A549 (cell line): Measurements from ENCODE around the gene SIRT2. TPM values are rescaled to one million over a fixed set of nuclear protein-coding genes. Genes with fewer than 3 reads are reported as not detected.

ENCODE experiments used
- ATAC-seq, 2 experiments: fragments of 200-7000 bp in 1 of 2; fragments of >200 bp in 1 of 2; cut with Nextera tagmentation in 1 of 2; cut with Tn5 transposase in 1 of 2; 3 replicates each; pipeline versions ENCODE4 v1.8.0 to v1.9.1; 2018 to 2020; ENCODE audit warnings: mild to moderate bottlenecking in 1 of 2, moderate library complexity in 1 of 2
- CTCF ChIA-PET: fragments of 300-600 bp; sonication (Branson Sonifier 250); formaldehyde crosslinking; extraction: SDS; loops from one replicate; lab custom pipeline; 2021; ENCODE audit warnings: antibody characterized with exemption, inconsistent platforms; lab: Yijun Ruan, JAX
- POLR2A ChIA-PET: fragments of 350-600 bp; formaldehyde crosslinking; extraction: SDS; loops from one replicate; lab custom pipeline; 2021; ENCODE audit warnings: antibody characterized with exemption, inconsistent platforms; lab: Yijun Ruan, JAX
- DNase-seq, 2 experiments: peaks; one replicate each; pipeline versions ENCODE4 v3.0.0 to v3.0.0-alpha.2; 2011 to 2016; ENCODE audit warnings: low read depth in 1 of 2, low spot score in 1 of 2
- FAIRE-seq: peaks from 2 replicates; lab custom pipeline; 2011; peaks lifted over from hg19 to GRCh38; lab: Jason Lieb, UNC
- H3K27ac ChIP-seq, 2 experiments: fragments of >200 bp; sonication (Bioruptor Twin); formaldehyde crosslinking; 3 replicates each; pipeline ENCODE4 v1.5.1; 2016 to 2017
- H3K4me1 ChIP-seq: fragments of >200 bp; sonication (Bioruptor Twin); formaldehyde crosslinking; 3 replicates; pipeline ENCODE4 v1.6.1; 2016
- H3K4me2 ChIP-seq: fragments of >200 bp; sonication (Bioruptor Twin); formaldehyde crosslinking; 3 replicates; pipeline ENCODE4 v1.6.1; 2016
- H3K4me3 ChIP-seq: fragments of >200 bp; sonication (Bioruptor Twin); formaldehyde crosslinking; 3 replicates; pipeline ENCODE4 v1.5.1; 2016
- H3K9me3 ChIP-seq: fragments of >200 bp; sonication (Bioruptor Twin); formaldehyde crosslinking; 3 replicates; pipeline ENCODE4 v1.6.1; 2016
- BCL3 ChIP-seq: fragments of >200 bp; sonication (Bioruptor Twin); formaldehyde crosslinking; IDR thresholded peaks from 3 replicates; pipeline ENCODE4 v1.6.1; 2016
- CBX8 ChIP-seq: fragments of 200-600 bp; sonication (generic); IDR thresholded peaks from 2 replicates; pipeline ENCODE4 v1.6.1; 2016
- CHD2 ChIP-seq: fragments of 150-350 bp; IDR thresholded peaks from 2 replicates; pipeline ENCODE4 v1.6.1; 2014; ENCODE audit warnings: low read length; ENCODE audit not compliant: partially characterized antibody
- EHF ChIP-seq: fragments of 250-450 bp; sonication (Bioruptor Pico); IDR thresholded peaks from 2 replicates; pipeline ENCODE4 v1.5.0; 2020; ENCODE audit warnings: mild to moderate bottlenecking
- EP300 ChIP-seq, 2 experiments: fragments of >200 bp; sonication (Bioruptor Twin); formaldehyde crosslinking; IDR thresholded peaks; 2 replicates in 1 of 2; 3 replicates in 1 of 2; pipeline ENCODE4 v1.6.1; 2016 to 2017
- FOSL2 ChIP-seq, 2 experiments: fragments of 450-650 bp in 1 of 2; fragments of >200 bp in 1 of 2; sonication (Bioruptor Twin) in 1 of 2; formaldehyde crosslinking; IDR thresholded peaks; 2 replicates each; pipeline versions ENCODE4 v1.5.0 to v1.6.1; 2016 to 2020; ENCODE audit warnings: mild to moderate bottlenecking in 1 of 2, moderate library complexity in 1 of 2
- GATA3 ChIP-seq: IDR thresholded peaks from 2 replicates; pipeline ENCODE4 v1.6.1; 2012; ENCODE audit warnings: borderline replicate concordance
- HDAC2 ChIP-seq: fragments of 200-600 bp; sonication (generic); IDR thresholded peaks from 2 replicates; pipeline ENCODE4 v1.6.1; 2016
- HEYL ChIP-seq: fragments of 250-450 bp; sonication (Bioruptor Pico); IDR thresholded peaks from 2 replicates; pipeline ENCODE4 v1.8.0; 2021; ENCODE audit warnings: mild to moderate bottlenecking, moderate library complexity
- HOXA7 ChIP-seq: fragments of 250-450 bp; sonication (Bioruptor Pico); IDR thresholded peaks from 2 replicates; pipeline ENCODE4 v1.5.0; 2020; ENCODE audit warnings: mild to moderate bottlenecking, moderate library complexity
- HOXB5 ChIP-seq: fragments of 250-450 bp; sonication (Bioruptor Pico); IDR thresholded peaks from 2 replicates; pipeline ENCODE4 v1.5.0; 2020; ENCODE audit warnings: mild to moderate bottlenecking, moderate library complexity
- JUN ChIP-seq, 2 experiments: fragments of >200 bp; sonication (Bioruptor Twin); formaldehyde crosslinking; IDR thresholded peaks; 2 replicates in 1 of 2; 3 replicates in 1 of 2; pipeline ENCODE4 v1.6.1; 2016 to 2017
- JUNB ChIP-seq: fragments of >200 bp; sonication (Bioruptor Twin); formaldehyde crosslinking; IDR thresholded peaks from 2 replicates; pipeline ENCODE4 v1.6.1; 2016
- MAFK ChIP-seq: fragments of 450-650 bp; IDR thresholded peaks from 2 replicates; pipeline ENCODE4 v1.6.1; 2014; ENCODE audit not compliant: partially characterized antibody
- MAX ChIP-seq: IDR thresholded peaks from 2 replicates; pipeline ENCODE4 v1.6.1; 2012
- MAZ ChIP-seq: fragments of 150-350 bp; IDR thresholded peaks from 2 replicates; pipeline ENCODE4 v1.6.1; 2014; ENCODE audit warnings: antibody characterized with exemption, low read depth, low read length, borderline replicate concordance
- NPAS2 ChIP-seq: fragments of 250-450 bp; sonication (Bioruptor Pico); IDR thresholded peaks from 2 replicates; pipeline ENCODE4 v1.8.0; 2022; ENCODE audit warnings: mild to moderate bottlenecking, moderate library complexity, borderline replicate concordance
- POLR2AphosphoS2 ChIP-seq: conservative IDR thresholded peaks from 2 replicates; pipeline ENCODE4 v1.6.1; 2012; ENCODE audit warnings: low read length, improper control_type of control experiment, inconsistent platforms
- REST ChIP-seq: fragments of 200-600 bp; sonication (generic); IDR thresholded peaks from 2 replicates; pipeline ENCODE4 v1.6.1; 2016; ENCODE audit warnings: antibody characterized with exemption, mild to moderate bottlenecking, moderate library complexity
- RFX5 ChIP-seq: fragments of 450-650 bp; IDR thresholded peaks from 2 replicates; pipeline ENCODE4 v1.7.1; 2014; ENCODE audit warnings: antibody characterized with exemption, mild to moderate bottlenecking, moderate library complexity
- TFCP2L1 ChIP-seq: fragments of 250-450 bp; sonication (Bioruptor Pico); IDR thresholded peaks from 2 replicates; pipeline ENCODE4 v1.5.0; 2021; ENCODE audit warnings: mild to moderate bottlenecking
- TP53 ChIP-seq: fragments of 250-450 bp; sonication (Bioruptor Pico); IDR thresholded peaks from 2 replicates; pipeline ENCODE4 v1.5.0; 2021; ENCODE audit warnings: mild to moderate bottlenecking, moderate library complexity
- ZFP36 ChIP-seq: fragments of 450-650 bp; IDR thresholded peaks from 2 replicates; pipeline ENCODE4 v1.6.1; 2014; ENCODE audit warnings: borderline replicate concordance; ENCODE audit not compliant: partially characterized antibody
- ZSCAN20 ChIP-seq: fragments of 250-450 bp; sonication (Bioruptor Pico); IDR thresholded peaks from 2 replicates; pipeline ENCODE4 v1.8.0; 2022; ENCODE audit warnings: mild to moderate bottlenecking, moderate library complexity
- WGBS: methylation state at CpG from one replicate; pipeline ENCODE4 v1.1.6; 2017; ENCODE audit errors: missing lambda C conversion rate; 5-methylcytosine and 5-hydroxymethylcytosine counted together
- polyA plus RNA-seq, 4 experiments: library from polyadenylated mRNA; depleted of rRNA in 3 of 4; stranded (reverse); fragments of >200 nt; fragmentation: RNase III in 1 of 4; extraction: RNeasy Plus Mini Kit Qiagen cat#74134 plus additional on column Dnase treatment in 1 of 4; gene quantifications; 2 replicates in 3 of 4; 3 replicates in 1 of 4; pipeline ENCODE4 v1.2.3, GENCODE V29; 2011 to 2017
- TF ChIP-seq, protein P1 (sequence below): fragments of 150-350 bp; IDR thresholded peaks from 2 replicates; pipeline ENCODE4 v1.6.1; 2014; ENCODE audit warnings: low read depth, mild to moderate bottlenecking, low read length

The SIRT2 gene
- polyA plus RNA-seq, 2 of the 4 experiments (the other 2 are of a cell fraction), result 28.6 to 30.4 TPM

DNA sequence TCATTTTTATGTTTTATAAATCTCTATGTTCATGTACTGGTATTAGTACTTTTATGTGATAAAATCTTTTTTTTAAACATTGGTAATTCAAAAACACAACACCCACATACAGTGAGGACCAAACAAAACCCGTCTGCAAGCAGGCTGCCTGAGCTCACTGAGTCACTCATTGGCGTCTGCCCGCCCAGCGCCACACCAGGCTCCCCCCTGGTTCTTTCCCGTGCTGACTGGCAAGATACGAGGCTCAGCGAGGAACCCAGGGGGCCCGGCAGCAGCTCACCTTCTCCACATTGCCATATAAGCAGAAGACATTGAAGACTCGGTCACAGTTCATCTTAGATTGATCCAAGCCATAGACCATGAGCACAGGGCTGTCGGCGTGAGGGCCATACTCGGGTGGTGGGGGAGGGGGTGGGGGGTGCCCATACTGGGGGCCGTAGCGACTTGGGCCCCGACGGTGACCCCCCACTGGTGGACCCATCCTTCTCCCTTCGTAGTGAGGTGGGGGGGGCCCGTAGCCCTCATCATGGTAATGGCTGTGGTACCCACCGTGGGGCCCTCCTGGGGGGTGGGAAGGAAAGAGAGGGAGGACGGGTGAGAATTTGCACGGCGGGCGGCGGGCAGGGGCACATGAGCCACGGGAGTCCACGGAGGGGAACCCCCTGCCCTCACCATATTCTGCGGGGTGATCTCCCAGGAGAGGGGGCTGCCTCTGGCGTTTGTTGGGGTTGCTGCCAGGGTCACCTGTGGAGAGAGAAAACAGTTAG lies 59.4 kb downstream of the SIRT2 start:
- H3K9me3 ChIP-seq, result no peaks in the 10 kb centered on the region
- no peak overlapping the region for H3K4me3 ChIP-seq
- H3K27ac ChIP-seq, result peak overlapping the region in 1 of 2 experiments; percentile 76; a peak in 3 of 6 replicates
- WGBS, result 84% methylated on average over 20 of the region's 28 CpGs
- peaks cover 98% of the 10 kb centered on the region for H3K4me1 ChIP-seq
- peak overlapping the region; percentile 40 for H3K4me2 ChIP-seq
- ChIA-PET POLR2A (interaction anchor here (0.6 to 6.5 kb wide), 4 partner anchors 8 to 91 kb away, joined by 3 to 62 read pairs (median 12); partner anchors contain the start of genes ECH1, HNRNPL, MRPS12 and SARS2), CTCF (interaction anchor here (0.9 to 3.4 kb wide), 8 partner anchors 8 to 205 kb away, joined by 3 to 21 read pairs (median 6); partner anchors contain the start of genes ECH1, MRPS12 and SARS2)
- TF ChIP-seq CBX8 (no peak), HEYL (CRISPR knock-in tag) (no peak), CHD2 (no peak), HDAC2 (no peak), MAFK (no peak), EP300 (IDR thresholded peaks at IDR 0.05) (no peak), NPAS2 (CRISPR knock-in tag) (no peak), MAZ (0 out of 2 replicates have a peak, but pooled peaks have one; percentile 7), FOSL2 (IDR thresholded peaks at IDR 0.05) (no peak), FOSL2 (CRISPR knock-in tag; IDR thresholded peaks at IDR 0.05) (peak; percentile 8; the same call in 1 of the 2 replicates), POLR2AphosphoS2 (0 out of 2 replicates have a peak, but pooled peaks have one; percentile 52), TFCP2L1 (no peak), BCL3 (0 out of 3 replicates have a peak, but pooled peaks have one; percentile 18), JUNB (no peak), GATA3 (no peak), TP53 (no peak)
- DNase-seq, result no peak
- ATAC-seq, result no peak
- no peak for FAIRE-seq

DNA sequence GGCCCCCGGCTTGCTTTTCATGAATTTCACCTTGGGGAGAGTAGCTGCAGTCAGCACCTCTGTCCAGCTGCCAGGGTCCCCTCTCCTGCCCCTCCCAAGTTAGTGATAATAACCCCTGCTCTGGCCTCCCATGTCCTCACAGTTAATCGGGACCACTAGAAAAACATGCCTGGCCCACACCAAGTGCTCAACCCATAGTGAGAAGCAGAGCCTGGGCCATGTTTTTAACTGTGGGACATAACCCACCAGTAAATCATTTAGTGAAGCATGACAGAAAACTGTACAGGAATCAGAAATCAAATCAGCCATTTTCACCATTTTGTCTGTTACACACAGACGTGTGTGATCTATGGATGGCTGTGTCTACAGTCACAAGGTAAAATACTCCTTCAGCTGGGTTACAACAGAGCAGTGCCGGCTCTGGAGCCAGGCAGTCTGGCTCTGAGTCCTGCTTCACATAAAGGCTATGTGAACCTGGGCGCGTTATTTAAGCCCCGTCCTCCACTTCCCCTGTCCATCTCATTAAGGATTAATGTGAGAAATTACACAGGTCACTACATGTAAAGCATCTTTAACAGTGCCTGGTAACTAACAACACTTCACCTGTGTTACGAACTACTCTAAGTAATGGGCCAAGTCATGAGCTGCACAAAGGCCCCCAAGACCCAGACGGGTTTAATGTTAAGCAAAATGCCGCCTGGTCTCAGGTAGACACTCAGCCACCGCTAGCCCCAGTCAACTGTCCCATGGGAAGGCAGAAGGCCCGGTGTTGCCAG lies 60.2 kb downstream of the SIRT2 start:
- Histone ChIP-seq H3K4me3 (no peak overlapping the region), H3K4me2 (peak overlapping the region; percentile 40), H3K4me1 (peaks cover 96% of the 10 kb centered on the region), H3K27ac (peak overlapping the region; percentile 36 to 76; a peak in 3 of 6 replicates), H3K9me3 (no peaks in the 10 kb centered on the region)
- 93% methylated on average over 12 of the region's 12 CpGs for WGBS
- ChIA-PET CTCF (interaction anchor here (1.4 to 3.4 kb wide), 10 partner anchors 8 to 295 kb away, joined by 3 to 21 read pairs (median 7); partner anchors contain the start of genes ECH1, MRPS12 and SARS2), POLR2A (interaction anchor here (0.7 to 6.5 kb wide), 7 partner anchors 8 to 191 kb away, joined by 3 to 62 read pairs (median 5); partner anchors contain the start of genes ACTN4, ECH1, HNRNPL and NFKBIB)
- peak; percentile 56 for FAIRE-seq
- no peak for ATAC-seq
- DNase-seq, result no peak
- TF ChIP-seq JUN (IDR thresholded peaks at IDR 0.05) (peak in 1 of 2 experiments; percentile 42; a peak in 1 of 5 replicates), GATA3 (no peak), FOSL2 (IDR thresholded peaks at IDR 0.05) (no peak), FOSL2 (CRISPR knock-in tag; IDR thresholded peaks at IDR 0.05) (peak; percentile 7; the same call in 1 of the 2 replicates), ZSCAN20 (CRISPR knock-in tag) (no peak), ZFP36 (no peak), BCL3 (no peak), REST (no peak), POLR2AphosphoS2 (peak; percentile 1), RFX5 (no peak), HOXA7 (CRISPR knock-in tag) (peak; percentile 89), HOXB5 (CRISPR knock-in tag) (no peak), EHF (CRISPR knock-in tag) (0 out of 2 replicates have a peak, but pooled peaks have one; percentile 47), MAX (0 out of 2 replicates have a peak, but pooled peaks have one; percentile 17)
- TF ChIP-seq, protein P1, sequence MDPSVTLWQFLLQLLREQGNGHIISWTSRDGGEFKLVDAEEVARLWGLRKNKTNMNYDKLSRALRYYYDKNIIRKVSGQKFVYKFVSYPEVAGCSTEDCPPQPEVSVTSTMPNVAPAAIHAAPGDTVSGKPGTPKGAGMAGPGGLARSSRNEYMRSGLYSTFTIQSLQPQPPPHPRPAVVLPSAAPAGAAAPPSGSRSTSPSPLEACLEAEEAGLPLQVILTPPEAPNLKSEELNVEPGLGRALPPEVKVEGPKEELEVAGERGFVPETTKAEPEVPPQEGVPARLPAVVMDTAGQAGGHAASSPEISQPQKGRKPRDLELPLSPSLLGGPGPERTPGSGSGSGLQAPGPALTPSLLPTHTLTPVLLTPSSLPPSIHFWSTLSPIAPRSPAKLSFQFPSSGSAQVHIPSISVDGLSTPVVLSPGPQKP, result no peak
